GM12892 (cell line): ENCODE data around the gene F9.

Experiments
- DNase-seq: peaks from one replicate; pipeline ENCODE4 v3.0.0; 2011; ENCODE audit not compliant: insufficient read length
- FAIRE-seq: peaks from 2 replicates; lab custom pipeline; 2011; peaks lifted over from hg19 to GRCh38; lab: Jason Lieb, UNC
- POLR2A ChIP-seq: IDR thresholded peaks from 2 replicates; pipeline ENCODE4 v1.6.1; 2011; ENCODE audit warnings: low read depth, low read length, control low read depth
- POLR2AphosphoS5 ChIP-seq: IDR thresholded peaks from 2 replicates; pipeline ENCODE4 v1.6.1; 2011; ENCODE audit warnings: low read depth, low read length, control low read depth
- TAF1 ChIP-seq: IDR thresholded peaks from 2 replicates; pipeline ENCODE4 v1.6.1; 2011; ENCODE audit warnings: low read depth, mild to moderate bottlenecking, control low read depth, low read length, borderline replicate concordance

F9 gene

DNA sequence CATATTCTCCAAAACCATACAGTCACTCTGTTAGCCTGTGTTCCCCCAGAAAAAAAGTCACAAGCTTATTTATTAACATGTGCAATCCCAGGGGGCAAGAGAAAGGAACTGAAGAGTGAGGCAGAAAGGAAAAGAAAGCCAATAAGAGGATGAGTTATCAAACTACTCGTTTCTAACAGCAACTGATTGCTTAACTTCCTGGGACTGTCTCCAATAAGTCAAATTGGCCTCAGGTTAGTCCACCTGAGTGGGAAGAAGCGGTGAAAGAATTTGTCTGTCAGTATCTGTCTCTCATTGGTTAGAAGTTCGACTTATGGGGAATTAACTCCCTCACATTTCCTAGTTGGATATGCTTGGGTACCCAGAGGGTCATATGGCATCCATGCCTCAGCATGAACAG lies 14.1 kb downstream of the F9 start:
- DNase-seq, result no peak

DNA sequence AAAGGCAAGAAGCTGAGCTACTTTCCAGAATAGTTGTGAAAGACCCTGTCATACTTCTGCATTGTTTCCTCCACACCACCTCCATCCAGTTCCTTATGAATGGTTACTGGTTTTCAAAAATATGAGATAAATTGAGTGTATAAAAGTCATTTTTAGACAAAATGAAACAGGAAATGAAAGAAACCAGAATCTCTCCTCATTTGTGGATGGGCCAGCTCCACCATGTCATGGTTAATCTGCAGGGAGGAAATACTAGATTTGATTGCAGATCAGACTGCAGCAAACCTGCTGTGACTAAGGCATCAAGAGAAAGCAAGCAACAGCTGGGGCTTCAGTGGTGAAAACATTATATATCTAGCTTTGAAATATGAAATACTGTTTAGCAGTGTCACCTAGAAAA lies 23.8 kb downstream of the F9 start:
- no peak for TF ChIP-seq POLR2A
- peak; percentile 77 for FAIRE-seq
- no peak for DNase-seq

More for the DNA sequence above, 14.1 kb downstream of the F9 start:
- TF ChIP-seq TAF1 (no peak), POLR2A (no peak), POLR2AphosphoS5 (no peak)
- FAIRE-seq, result no peak

DNA sequence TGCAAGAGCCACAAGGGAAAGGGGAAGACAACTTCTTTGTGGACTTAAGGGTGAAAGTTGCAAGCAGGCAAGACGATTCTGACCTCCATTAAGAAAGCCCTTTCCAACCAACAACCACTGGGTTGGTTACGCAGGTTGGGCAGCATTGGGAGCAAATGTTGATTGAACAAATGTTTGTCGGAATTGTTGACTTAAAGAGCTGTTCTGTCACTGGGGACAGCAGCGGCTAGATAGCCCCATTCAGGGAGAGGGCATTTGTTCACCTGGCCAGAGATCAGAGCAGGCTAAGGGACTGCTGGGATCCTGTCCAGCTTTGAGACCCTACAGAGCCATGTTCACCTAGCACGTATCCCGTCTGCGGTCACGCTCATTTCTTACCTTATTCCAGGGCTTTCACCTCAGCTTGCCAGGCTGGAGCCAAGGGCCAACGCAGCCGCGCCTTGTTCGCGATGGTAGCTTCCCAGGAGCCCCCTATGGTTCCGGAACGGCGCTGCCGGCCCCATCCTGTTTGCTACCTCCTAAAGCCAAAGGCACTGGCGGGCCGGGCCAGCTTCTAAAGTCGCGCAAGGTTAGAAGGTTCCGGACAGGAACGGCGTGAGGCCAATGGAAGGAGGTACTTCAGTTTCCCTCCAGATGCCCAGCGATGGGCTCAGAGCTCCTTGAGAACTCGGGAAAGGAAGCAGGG lies 24.6 kb downstream of the F9 start:
- FAIRE-seq, result peak; percentile 61
- TF ChIP-seq POLR2AphosphoS5, result no peak
- no peak for TF ChIP-seq POLR2A
- TF ChIP-seq TAF1, result no peak
- no peak for DNase-seq

- no peak for DNase-seq
- TF ChIP-seq TAF1 (no peak), POLR2AphosphoS5 (no peak), POLR2A (no peak)
- FAIRE-seq, result peak; percentile 84
These were observed 29.0 kb downstream of the F9 start for GRCh38 chrX:139559383-139560042.

DNA sequence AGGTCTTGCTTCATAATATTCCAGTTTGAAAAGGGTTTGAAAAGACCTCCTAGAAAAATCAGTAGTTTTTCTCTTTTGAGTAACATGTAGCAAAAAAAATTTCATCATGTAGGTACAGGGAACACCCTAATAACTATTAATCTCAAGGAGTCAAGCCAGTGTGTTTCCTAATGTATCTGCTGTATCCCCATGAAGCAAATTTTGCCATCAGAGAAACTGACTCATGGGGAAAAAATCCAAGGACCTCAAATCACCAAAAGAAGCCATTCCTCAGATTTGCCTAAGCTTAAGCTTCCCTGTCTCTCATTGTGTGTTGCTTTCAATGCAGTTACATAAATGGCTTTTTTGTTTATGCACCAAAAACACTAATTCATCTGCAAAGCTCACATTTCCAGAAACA lies 29.7 kb downstream of the F9 start:
- DNase-seq, result no peak
- TF ChIP-seq POLR2AphosphoS5, result no peak
- TF ChIP-seq POLR2A, result no peak
- TF ChIP-seq TAF1, result no peak

DNA sequence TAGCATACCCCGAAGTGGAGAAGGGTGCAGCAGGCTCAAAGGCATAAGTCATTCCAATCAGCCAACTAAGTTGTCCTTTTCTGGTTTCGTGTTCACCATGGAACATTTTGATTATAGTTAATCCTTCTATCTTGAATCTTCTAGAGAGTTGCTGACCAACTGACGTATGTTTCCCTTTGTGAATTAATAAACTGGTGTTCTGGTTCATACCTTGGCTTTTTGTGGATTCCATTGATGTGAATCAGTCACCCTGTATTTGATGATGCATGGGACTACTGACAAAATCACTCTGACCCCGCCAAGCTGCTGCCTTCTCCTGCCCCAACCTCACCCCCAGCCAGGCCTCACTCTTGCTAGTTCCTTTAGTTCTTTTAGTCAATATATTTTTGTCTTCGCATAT lies 32.7 kb downstream of the F9 start:
- FAIRE-seq (no peak), DNase-seq (no peak)
- TF ChIP-seq POLR2AphosphoS5 (no peak), TAF1 (no peak), POLR2A (no peak)

More for the DNA sequence above, 29.7 kb downstream of the F9 start:
- no peak for FAIRE-seq

GRCh38 chrX:139566981-139567380 lies 36.4 kb downstream of the F9 start:
- FAIRE-seq (no peak), DNase-seq (no peak)
- TF ChIP-seq TAF1 (no peak), POLR2A (no peak), POLR2AphosphoS5 (no peak)

- TF ChIP-seq POLR2AphosphoS5, result no peak
- no peak for TF ChIP-seq TAF1
- TF ChIP-seq POLR2A, result no peak
- DNase-seq (no peak), FAIRE-seq (no peak)
These were observed 50.5 kb downstream of the F9 start for GRCh38 chrX:139581068-139581467.

GRCh38 chrX:139585613-139586012 lies 55.1 kb downstream of the F9 start:
- TF ChIP-seq POLR2A (no peak), TAF1 (no peak), POLR2AphosphoS5 (no peak)
- FAIRE-seq (no peak), DNase-seq (no peak)

- FAIRE-seq, result no peak
- no peak for DNase-seq
- TF ChIP-seq POLR2AphosphoS5 (no peak), TAF1 (no peak), POLR2A (no peak)
These were observed 65.5 kb downstream of the F9 start for GRCh38 chrX:139596068-139596467.

GRCh38 chrX:139600105-139600504 lies 69.6 kb downstream of the F9 start:
- FAIRE-seq, result no peak
- no peak for TF ChIP-seq POLR2AphosphoS5
- no peak for TF ChIP-seq POLR2A
- no peak for TF ChIP-seq TAF1
- no peak for DNase-seq
